Fibroblast of lung (primary cell): ENCODE measurements around the gene ANO7. TPM values are rescaled to one million over a fixed set of nuclear protein-coding genes. Genes with fewer than 3 reads are reported as not detected.

ENCODE experiments used
- DNase-seq, 2 donors: peaks; one replicate each; pipeline versions ENCODE4 v3.0.0 to v3.0.0-alpha.2; 2010; ENCODE audit warnings: low read depth in 2 of 2
- H2AFZ ChIP-seq: 2 replicates; pipeline ENCODE4 v1.5.1; 2012; ENCODE audit warnings: low read length, control low read depth, inconsistent platforms
- H3K27ac ChIP-seq: 2 replicates; pipeline ENCODE4 v1.5.1; 2011; ENCODE audit warnings: low read length, control low read depth; ENCODE audit not compliant: insufficient read depth
- H3K27me3 ChIP-seq: 2 replicates; pipeline ENCODE4 v1.5.1; 2011; ENCODE audit warnings: mild to moderate bottlenecking, low read length; ENCODE audit not compliant: control insufficient read depth, insufficient read depth
- H3K36me3 ChIP-seq: 2 replicates; pipeline ENCODE4 v1.5.1; 2011; ENCODE audit warnings: low read length; ENCODE audit not compliant: control insufficient read depth, insufficient read depth
- H3K4me1 ChIP-seq: 2 replicates; pipeline ENCODE4 v1.5.1; 2011; ENCODE audit warnings: low read length; ENCODE audit not compliant: control insufficient read depth, insufficient read depth; ENCODE audit errors: extremely low read depth
- H3K4me2 ChIP-seq: 2 replicates; pipeline ENCODE4 v1.5.1; 2011; ENCODE audit warnings: low read length, control low read depth; ENCODE audit not compliant: insufficient read depth; ENCODE audit errors: extremely low read depth
- H3K4me3 ChIP-seq, 4 experiments: fragments of 200-600 bp in 1 of 4; sonication (generic) in 1 of 4; replicated peaks in 1 of 4; 2 replicates each; pipeline ENCODE4 v1.5.1; 2011 to 2016; ENCODE audit warnings: low read length in 4 of 4, low read depth in 3 of 4, mild to moderate bottlenecking in 3 of 4, control low read depth in 2 of 4, inconsistent platforms in 1 of 4, mixed read lengths in 1 of 4; ENCODE audit not compliant: insufficient read depth in 1 of 4; ENCODE audit errors: control extremely low read depth in 1 of 4
- H3K79me2 ChIP-seq: 2 replicates; pipeline ENCODE4 v1.5.1; 2012; ENCODE audit warnings: mild to moderate bottlenecking, low read length, inconsistent platforms; ENCODE audit not compliant: control insufficient read depth, insufficient read depth
- H3K9ac ChIP-seq: 2 replicates; pipeline ENCODE4 v1.5.1; 2011; ENCODE audit warnings: mild to moderate bottlenecking, low read length, control low read depth; ENCODE audit not compliant: insufficient read depth
- H3K9me3 ChIP-seq: 2 replicates; pipeline ENCODE4 v1.5.1; 2012; ENCODE audit warnings: low read depth, low read length; ENCODE audit not compliant: control insufficient read depth, insufficient read depth
- H4K20me1 ChIP-seq: 2 replicates; pipeline ENCODE4 v1.5.1; 2011; ENCODE audit warnings: low read length; ENCODE audit not compliant: control insufficient read depth, insufficient read depth; ENCODE audit errors: extremely low read depth
- CTCF ChIP-seq, 2 donors: IDR thresholded peaks in 1 of 2; conservative IDR thresholded peaks in 1 of 2; 1 replicate in 1 of 2; 2 replicates in 1 of 2; pipeline ENCODE4 v1.5.1; 2011 to 2012; ENCODE audit warnings: low read length in 2 of 2, control low read depth in 1 of 2, inconsistent platforms in 1 of 2, low read depth in 1 of 2, mild to moderate bottlenecking in 1 of 2
- EZH2 ChIP-seq: IDR thresholded peaks from 2 replicates; pipeline ENCODE4 v1.5.1; 2012; ENCODE audit warnings: low read length, control low read depth, mild to moderate bottlenecking; ENCODE audit errors: missing control alignments
- polyA plus RNA-seq, 2 donors: library from polyadenylated mRNA; depleted of rRNA in 1 of 2; stranded (reverse) in 1 of 2; unstranded in 1 of 2; fragments of >200 nt; gene quantifications; 2 replicates each; pipeline ENCODE4 v1.2.1, GENCODE V29; 2011 to 2012; ENCODE audit warnings: missing spikeins in 1 of 2
- total RNA-seq: library from RNA; depleted of rRNA; stranded (reverse); fragments of >200 nt; gene quantifications from 2 replicates; pipeline ENCODE4 v1.2.1, GENCODE V29; 2014

Gene ANO7
- total and polyA plus RNA-seq, 2 donors (not counting 1 experiment from before 2014, with no cell fraction given) = 0.50 TPM

GRCh38 chr2:241151934-241152660, 36.4 kb upstream of the ANO7 start:
- peak overlapping the region; percentile 91 for H3K27ac ChIP-seq
- H2AFZ ChIP-seq = no peak overlapping the region
- no peaks in the 10 kb centered on the region for H4K20me1 ChIP-seq
- peaks cover 17% of the 10 kb centered on the region for H3K79me2 ChIP-seq
- no peaks in the 10 kb centered on the region for H3K9me3 ChIP-seq
- peak overlapping the region; percentile 99 for H3K4me2 ChIP-seq
- H3K4me3 ChIP-seq = peak overlapping the region in 1 of 4 experiments; percentile 90
- no peak for TF ChIP-seq CTCF (conservative IDR thresholded peaks at IDR 0.05 in 1 of 2, IDR thresholded peaks at IDR 0.05 in 1 of 2; ENCODE audit: low read depth in 1 of 2, low read length in 2 of 2)
- TF ChIP-seq EZH2 = no peak
- no peaks in the 10 kb centered on the region for H3K27me3 ChIP-seq
- peaks cover 13% of the 10 kb centered on the region for H3K4me1 ChIP-seq
- peaks cover 4% of the 10 kb centered on the region for H3K36me3 ChIP-seq
- DNase-seq = peak in 1 of 2 donors; percentile 5
- H3K9ac ChIP-seq = no peak overlapping the region

GRCh38 chr2:241153616-241154015, 34.9 kb upstream of the ANO7 start:
- Histone ChIP-seq H3K27ac (no peak overlapping the region), H4K20me1 (no peaks in the 10 kb centered on the region), H3K4me1 (peaks cover 11% of the 10 kb centered on the region), H3K4me2 (no peak overlapping the region), H2AFZ (no peak overlapping the region), H3K9me3 (no peaks in the 10 kb centered on the region), H3K36me3 (peaks cover 10% of the 10 kb centered on the region), H3K4me3 (no peak overlapping the region), H3K79me2 (peaks cover 17% of the 10 kb centered on the region), H3K9ac (no peak overlapping the region), H3K27me3 (no peaks in the 10 kb centered on the region)
- peak; percentile 26 to 52 for DNase-seq
- no peak for TF ChIP-seq EZH2
- TF ChIP-seq CTCF (conservative IDR thresholded peaks at IDR 0.05 in 1 of 2, IDR thresholded peaks at IDR 0.05 in 1 of 2; ENCODE audit: low read depth in 1 of 2, low read length in 2 of 2) = no peak

- H3K27ac ChIP-seq = no peak overlapping the region
Measured at GRCh38 chr2:241154915-241155314, 33.6 kb upstream of the ANO7 start.

More at GRCh38 chr2:241154915-241155314, 33.6 kb upstream of the ANO7 start:
- TF ChIP-seq EZH2 (no peak), CTCF (conservative IDR thresholded peaks at IDR 0.05 in 1 of 2, IDR thresholded peaks at IDR 0.05 in 1 of 2; ENCODE audit: low read depth in 1 of 2, low read length in 2 of 2) (no peak)
- Histone ChIP-seq H4K20me1 (no peaks in the 10 kb centered on the region), H3K9ac (no peak overlapping the region), H3K79me2 (peaks cover 17% of the 10 kb centered on the region), H3K27me3 (no peaks in the 10 kb centered on the region), H3K4me3 (no peak overlapping the region), H3K9me3 (no peaks in the 10 kb centered on the region), H3K4me2 (no peak overlapping the region), H3K4me1 (peaks cover 11% of the 10 kb centered on the region), H3K36me3 (peaks cover 13% of the 10 kb centered on the region), H2AFZ (no peak overlapping the region)
- peak; percentile 64 to 69 for DNase-seq
